ENCODE data around the gene SLIT3. TPM values are rescaled to one million over a fixed set of nuclear protein-coding genes. Genes with fewer than 3 reads are reported as not detected.

Gene SLIT3
- polyA plus RNA-seq, 1 of the 3 experiments (the other 2 are of a cell fraction): 119 TPM

- H4K20me1 ChIP-seq (ENCODE audit: insufficient read depth): no peaks in the 10 kb centered on the region
- no peaks in the 10 kb centered on the region for H3K9me2 ChIP-seq
- no peaks in the 10 kb centered on the region for H3F3A ChIP-seq (replicated peaks; ENCODE audit: insufficient read depth)
- H3K4me1 ChIP-seq (ENCODE audit: control insufficient read depth in 1 of 2, insufficient read depth in 2 of 2, low read depth in 1 of 2, low read length in 1 of 2): peaks cover 0 to 8% of the 10 kb centered on the region in 2 experiments; a peak in 1 of 4 replicates
- no peak overlapping the region for H3K9ac ChIP-seq
- no peaks in the 10 kb centered on the region; the same call in 1 of the 2 replicates for H3K9me3 ChIP-seq
- H3K27me3 ChIP-seq (ENCODE audit: insufficient read depth): no peaks in the 10 kb centered on the region
- H2AFZ ChIP-seq (ENCODE audit: low read depth): no peak overlapping the region
- no peaks in the 10 kb centered on the region for H3K36me3 ChIP-seq (replicated peaks in 1 of 2; ENCODE audit: control insufficient read depth in 1 of 2, insufficient read depth in 2 of 2, low read length in 1 of 2)
- H3K27ac ChIP-seq (ENCODE audit: low read depth in 2 of 2, low read length in 1 of 2): no peak overlapping the region; a peak in 1 of 4 replicates
- H3K79me2 ChIP-seq (ENCODE audit: insufficient read depth): no peaks in the 10 kb centered on the region
- H3K4me3 ChIP-seq (ENCODE audit: low read depth in 2 of 2, low read length in 1 of 2): no peak overlapping the region
- POLR2A ChIA-PET: no interaction called here
- no peak for DNase-seq
- 87% methylated on average over 5 of the region's 5 CpGs for WGBS (ENCODE audit: low lambda C conversion rate)
- CTCF ChIA-PET: no interaction called here
- H3K4me2 ChIP-seq: no peak overlapping the region
- no peak for TF ChIP-seq NFIC (IDR thresholded peaks at IDR 0.05; ENCODE audit: borderline replicate concordance)
- TF ChIP-seq, protein P1, sequence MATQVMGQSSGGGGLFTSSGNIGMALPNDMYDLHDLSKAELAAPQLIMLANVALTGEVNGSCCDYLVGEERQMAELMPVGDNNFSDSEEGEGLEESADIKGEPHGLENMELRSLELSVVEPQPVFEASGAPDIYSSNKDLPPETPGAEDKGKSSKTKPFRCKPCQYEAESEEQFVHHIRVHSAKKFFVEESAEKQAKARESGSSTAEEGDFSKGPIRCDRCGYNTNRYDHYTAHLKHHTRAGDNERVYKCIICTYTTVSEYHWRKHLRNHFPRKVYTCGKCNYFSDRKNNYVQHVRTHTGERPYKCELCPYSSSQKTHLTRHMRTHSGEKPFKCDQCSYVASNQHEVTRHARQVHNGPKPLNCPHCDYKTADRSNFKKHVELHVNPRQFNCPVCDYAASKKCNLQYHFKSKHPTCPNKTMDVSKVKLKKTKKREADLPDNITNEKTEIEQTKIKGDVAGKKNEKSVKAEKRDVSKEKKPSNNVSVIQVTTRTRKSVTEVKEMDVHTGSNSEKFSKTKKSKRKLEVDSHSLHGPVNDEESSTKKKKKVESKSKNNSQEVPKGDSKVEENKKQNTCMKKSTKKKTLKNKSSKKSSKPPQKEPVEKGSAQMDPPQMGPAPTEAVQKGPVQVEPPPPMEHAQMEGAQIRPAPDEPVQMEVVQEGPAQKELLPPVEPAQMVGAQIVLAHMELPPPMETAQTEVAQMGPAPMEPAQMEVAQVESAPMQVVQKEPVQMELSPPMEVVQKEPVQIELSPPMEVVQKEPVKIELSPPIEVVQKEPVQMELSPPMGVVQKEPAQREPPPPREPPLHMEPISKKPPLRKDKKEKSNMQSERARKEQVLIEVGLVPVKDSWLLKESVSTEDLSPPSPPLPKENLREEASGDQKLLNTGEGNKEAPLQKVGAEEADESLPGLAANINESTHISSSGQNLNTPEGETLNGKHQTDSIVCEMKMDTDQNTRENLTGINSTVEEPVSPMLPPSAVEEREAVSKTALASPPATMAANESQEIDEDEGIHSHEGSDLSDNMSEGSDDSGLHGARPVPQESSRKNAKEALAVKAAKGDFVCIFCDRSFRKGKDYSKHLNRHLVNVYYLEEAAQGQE (IDR thresholded peaks at IDR 0.05; ENCODE audit: low read depth, low read length): no peak
- no peak for TF ChIP-seq TCF12 (IDR thresholded peaks at IDR 0.05)
- no peak for TF ChIP-seq MXI1 (IDR thresholded peaks at IDR 0.05; ENCODE audit: low read depth, low read length)
- no peak for TF ChIP-seq CTCF (IDR thresholded peaks at IDR 0.05)
- TF ChIP-seq SMC3 (IDR thresholded peaks at IDR 0.05; ENCODE audit: low read depth, low read length): no peak
- TF ChIP-seq YY1 (IDR thresholded peaks at IDR 0.05; ENCODE audit: low read depth): no peak
- no peak for TF ChIP-seq MEF2A (IDR thresholded peaks at IDR 0.05; ENCODE audit: borderline replicate concordance, low read depth)
- TF ChIP-seq FOSL2 (IDR thresholded peaks at IDR 0.05; ENCODE audit: borderline replicate concordance, low read depth): no peak
- no peak for TF ChIP-seq POLR2AphosphoS5 (IDR thresholded peaks at IDR 0.05; ENCODE audit: low read depth, low read length)
- TF ChIP-seq, protein P2, sequence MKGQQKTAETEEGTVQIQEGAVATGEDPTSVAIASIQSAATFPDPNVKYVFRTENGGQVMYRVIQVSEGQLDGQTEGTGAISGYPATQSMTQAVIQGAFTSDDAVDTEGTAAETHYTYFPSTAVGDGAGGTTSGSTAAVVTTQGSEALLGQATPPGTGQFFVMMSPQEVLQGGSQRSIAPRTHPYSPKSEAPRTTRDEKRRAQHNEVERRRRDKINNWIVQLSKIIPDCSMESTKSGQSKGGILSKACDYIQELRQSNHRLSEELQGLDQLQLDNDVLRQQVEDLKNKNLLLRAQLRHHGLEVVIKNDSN (IDR thresholded peaks at IDR 0.05; ENCODE audit: borderline replicate concordance, low read depth): no peak
- no peak for TF ChIP-seq FOXM1 (IDR thresholded peaks at IDR 0.05; ENCODE audit: low read depth)
These were observed 654.6 kb downstream of the SLIT3 start for GRCh38 chr5:168646335-168646734.

- Histone ChIP-seq H3F3A (replicated peaks; ENCODE audit: insufficient read depth) (no peaks in the 10 kb centered on the region), H3K9me2 (no peaks in the 10 kb centered on the region), H2AFZ (ENCODE audit: low read depth) (no peak overlapping the region), H4K20me1 (ENCODE audit: insufficient read depth) (no peaks in the 10 kb centered on the region), H3K9me3 (no peaks in the 10 kb centered on the region; the same call in 1 of the 2 replicates), H3K27me3 (ENCODE audit: insufficient read depth) (no peaks in the 10 kb centered on the region), H3K4me3 (ENCODE audit: low read depth in 2 of 2, low read length in 1 of 2) (no peak overlapping the region), H3K9ac (no peak overlapping the region), H3K79me2 (ENCODE audit: insufficient read depth) (no peaks in the 10 kb centered on the region), H3K36me3 (replicated peaks in 1 of 2; ENCODE audit: control insufficient read depth in 1 of 2, insufficient read depth in 2 of 2, low read length in 1 of 2) (no peaks in the 10 kb centered on the region), H3K4me1 (ENCODE audit: control insufficient read depth in 1 of 2, insufficient read depth in 2 of 2, low read depth in 1 of 2, low read length in 1 of 2) (peaks cover 0 to 7% of the 10 kb centered on the region in 2 experiments; a peak in 1 of 4 replicates), H3K4me2 (no peak overlapping the region), H3K27ac (ENCODE audit: low read depth in 2 of 2, low read length in 1 of 2) (no peak overlapping the region)
- DNase-seq: no peak
- WGBS (ENCODE audit: low lambda C conversion rate): 83% methylated on average over 3 of the region's 3 CpGs
- ChIA-PET POLR2A (no interaction called here), CTCF (interaction anchor here (1.3 kb wide), 1 partner anchor 9 kb away, joined by 5 read pairs; no protein-coding TSS in a partner anchor)
- TF ChIP-seq, protein P1 (IDR thresholded peaks at IDR 0.05; ENCODE audit: low read depth, low read length): no peak
- TF ChIP-seq GATA2 (CRISPR knock-in tag; IDR thresholded peaks at IDR 0.05): no peak
- no peak for TF ChIP-seq POLR2AphosphoS5 (IDR thresholded peaks at IDR 0.05; ENCODE audit: low read depth, low read length)
- no peak for TF ChIP-seq NRF1 (IDR thresholded peaks at IDR 0.05; ENCODE audit: low read depth, low read length)
- TF ChIP-seq TEAD4 (IDR thresholded peaks at IDR 0.05; ENCODE audit: borderline replicate concordance, insufficient read depth): no peak
These were observed 655.7 kb downstream of the SLIT3 start for GRCh38 chr5:168645195-168645594.

Data from SK-N-SH (cell line).